NCI-H524 treated with DMSO at 0.1 percent for 48 hours (cell line): ENCODE data around the gene LYPLAL1.
"Not testable (repeated sequence)": the region's sequence is repeated elsewhere in the genome, so short reads cannot be mapped to it uniquely, and the experiment has no call there.

ENCODE experiments used
- DNase-seq: peaks from one replicate; lab custom pipeline; 2025; lab: John Stamatoyannopoulos, UW

LYPLAL1 gene

GRCh38 chr1:219163401-219163954, 10.2 kb upstream of the LYPLAL1 start:
- no peak for DNase-seq

- no peak for DNase-seq
These were observed 2.3 kb upstream of the LYPLAL1 start for GRCh38 chr1:219171192-219171935.

- DNase-seq: no peak
These were observed 857 bp upstream of the LYPLAL1 start for GRCh38 chr1:219172821-219173220.

- no peak for DNase-seq
These were observed 282 bp upstream of the LYPLAL1 start for GRCh38 chr1:219173434-219173757.

- DNase-seq: no peak
These were observed 958 bp downstream of the LYPLAL1 start for GRCh38 chr1:219174460-219175211.

GRCh38 chr1:219175212-219175564, 1.5 kb downstream of the LYPLAL1 start:
- DNase-seq: no peak

GRCh38 chr1:219176168-219176567, 2.5 kb downstream of the LYPLAL1 start:
- no peak for DNase-seq

GRCh38 chr1:219177363-219177762, 3.7 kb downstream of the LYPLAL1 start:
- no peak for DNase-seq

GRCh38 chr1:219177940-219178339, 4.3 kb downstream of the LYPLAL1 start:
- DNase-seq: no peak

GRCh38 chr1:219179293-219179692, 5.6 kb downstream of the LYPLAL1 start:
- no peak for DNase-seq

- DNase-seq: no peak
These were observed 10.7 kb downstream of the LYPLAL1 start for GRCh38 chr1:219184337-219184736.

GRCh38 chr1:219185486-219186117, 11.9 kb downstream of the LYPLAL1 start:
- no peak for DNase-seq

- DNase-seq: no peak
These were observed 14.7 kb downstream of the LYPLAL1 start for GRCh38 chr1:219188331-219188803.

- DNase-seq: no peak
These were observed 15.5 kb downstream of the LYPLAL1 start for GRCh38 chr1:219189021-219189824.

GRCh38 chr1:219189952-219190351, 16.3 kb downstream of the LYPLAL1 start:
- DNase-seq: no peak

GRCh38 chr1:219190605-219191004, 16.9 kb downstream of the LYPLAL1 start:
- no peak for DNase-seq

- DNase-seq: not testable (repeated sequence)
These were observed 22.2 kb downstream of the LYPLAL1 start for GRCh38 chr1:219195833-219196232.

GRCh38 chr1:219201656-219202055, 28.0 kb downstream of the LYPLAL1 start:
- no peak for DNase-seq

- DNase-seq: no peak
These were observed 28.9 kb downstream of the LYPLAL1 start for GRCh38 chr1:219202567-219202966.

- DNase-seq: no peak
These were observed 32.7 kb downstream of the LYPLAL1 start for GRCh38 chr1:219206350-219206749.

- DNase-seq: no peak
These were observed 35.9 kb downstream of the LYPLAL1 start for GRCh38 chr1:219209578-219209977.

- DNase-seq: no peak
These were observed 36.4 kb downstream of the LYPLAL1 start for GRCh38 chr1:219210067-219210466.
